Endothelial cell (in vitro differentiated cells): Measurements from ENCODE around the gene SRL. TPM values are rescaled to one million over a fixed set of nuclear protein-coding genes. Genes with fewer than 3 reads are reported as not detected.

Experiments
- DNase-seq: peaks from one replicate; pipeline ENCODE4 v3.0.0; 2021; ENCODE audit warnings: low spot score
- H3K27ac Mint-ChIP-seq: one replicate; pipeline ENCODE4 v1.8.0; 2021; ENCODE audit warnings: mixed read lengths, inconsistent platforms; ENCODE audit not compliant: unreplicated experiment
- H3K27me3 Mint-ChIP-seq: one replicate; pipeline ENCODE4 v1.8.0; 2021; ENCODE audit warnings: mild to moderate bottlenecking, moderate library complexity, mixed read lengths, inconsistent platforms; ENCODE audit not compliant: unreplicated experiment
- H3K36me3 Mint-ChIP-seq: one replicate; pipeline ENCODE4 v1.8.0; 2021; ENCODE audit warnings: mild to moderate bottlenecking, low read depth, mixed read lengths, inconsistent platforms; ENCODE audit not compliant: unreplicated experiment
- H3K4me1 Mint-ChIP-seq: one replicate; pipeline ENCODE4 v1.8.0; 2021; ENCODE audit warnings: mild to moderate bottlenecking, mixed read lengths, inconsistent platforms; ENCODE audit not compliant: unreplicated experiment
- H3K4me3 Mint-ChIP-seq: one replicate; pipeline ENCODE4 v1.8.0; 2021; ENCODE audit warnings: mild to moderate bottlenecking, mixed read lengths, inconsistent platforms; ENCODE audit not compliant: unreplicated experiment
- H3K9me3 Mint-ChIP-seq: one replicate; pipeline ENCODE4 v1.8.0; 2021; ENCODE audit warnings: mixed read lengths, inconsistent platforms; ENCODE audit not compliant: unreplicated experiment
- CTCF ChIP-seq: fragments of 200-600 bp; sonication (generic); IDR thresholded peaks from one replicate; pipeline ENCODE4 v1.5.0; 2021; ENCODE audit warnings: antibody characterized with exemption; ENCODE audit not compliant: unreplicated experiment
- total RNA-seq: library from RNA; stranded (reverse); fragmentation: NEBNext Ultra II Directional; extraction: Animal tissue kit (Norgen Biotek cat#: 25700); gene quantifications from one replicate; pipeline ENCODE4 v1.2.1, GENCODE V29; 2021; ENCODE audit not compliant: unreplicated experiment

Gene SRL
- total RNA-seq, 1 donor from 2014 or later = 0.26 TPM

GRCh38 chr16:4147236-4147635 is 94.6 kb downstream of the SRL start:
- DNase-seq = no peak
- Mint-ChIP-seq H3K4me3 (no peak overlapping the region), H3K9me3 (no peaks in the 10 kb centered on the region), H3K27me3 (no peaks in the 10 kb centered on the region), H3K36me3 (no peaks in the 10 kb centered on the region), H3K27ac (no peak overlapping the region), H3K4me1 (no peaks in the 10 kb centered on the region)
- TF ChIP-seq CTCF = no peak

- no peak for TF ChIP-seq CTCF
- no peaks in the 10 kb centered on the region for H3K9me3 Mint-ChIP-seq
- no peak overlapping the region for H3K4me3 Mint-ChIP-seq
- no peaks in the 10 kb centered on the region for H3K4me1 Mint-ChIP-seq
- H3K27ac Mint-ChIP-seq = no peak overlapping the region
- no peaks in the 10 kb centered on the region for H3K27me3 Mint-ChIP-seq
- H3K36me3 Mint-ChIP-seq = no peaks in the 10 kb centered on the region
- no peak for DNase-seq
Measured at GRCh38 chr16:4142268-4142667, 99.6 kb downstream of the SRL start.

- Mint-ChIP-seq H3K27ac (no peak overlapping the region), H3K27me3 (no peaks in the 10 kb centered on the region), H3K4me1 (no peaks in the 10 kb centered on the region), H3K9me3 (no peaks in the 10 kb centered on the region), H3K36me3 (no peaks in the 10 kb centered on the region), H3K4me3 (no peak overlapping the region)
- DNase-seq = no peak
- TF ChIP-seq CTCF = no peak
Measured at GRCh38 chr16:4141604-4142003, 100.3 kb downstream of the SRL start.

GRCh38 chr16:4140652-4141051 is 101.2 kb downstream of the SRL start:
- no peaks in the 10 kb centered on the region for H3K36me3 Mint-ChIP-seq
- DNase-seq = no peak
- no peak for TF ChIP-seq CTCF
- no peaks in the 10 kb centered on the region for H3K4me1 Mint-ChIP-seq
- H3K27me3 Mint-ChIP-seq = no peaks in the 10 kb centered on the region
- H3K9me3 Mint-ChIP-seq = no peaks in the 10 kb centered on the region
- H3K27ac Mint-ChIP-seq = no peak overlapping the region
- H3K4me3 Mint-ChIP-seq = no peak overlapping the region

GRCh38 chr16:4139968-4140367 is 101.9 kb downstream of the SRL start:
- H3K4me1 Mint-ChIP-seq = no peaks in the 10 kb centered on the region
- no peaks in the 10 kb centered on the region for H3K9me3 Mint-ChIP-seq
- DNase-seq = no peak
- H3K27me3 Mint-ChIP-seq = no peaks in the 10 kb centered on the region
- TF ChIP-seq CTCF = no peak
- no peak overlapping the region for H3K27ac Mint-ChIP-seq
- H3K36me3 Mint-ChIP-seq = no peaks in the 10 kb centered on the region
- no peak overlapping the region for H3K4me3 Mint-ChIP-seq

Other genes with a start within 250 kb of the SRL start
- gene ADCY9, start 125.6 kb downstream of the SRL start, total RNA-seq = 3.3 TPM
- gene TFAP4, start 30.9 kb upstream of the SRL start, total RNA-seq = 6.2 TPM
- gene GLIS2, start 74.0 kb upstream of the SRL start, total RNA-seq = 1.6 TPM
- 29.5 TPM for gene PAM16, start 109.2 kb upstream of the SRL start, total RNA-seq
- gene VASN, start 129.8 kb upstream of the SRL start, total RNA-seq = 0.67 TPM
- gene CORO7, start 174.5 kb upstream of the SRL start, total RNA-seq = 103 TPM
- 32.0 TPM for gene DNAJA3, start 183.8 kb upstream of the SRL start, total RNA-seq
- gene NMRAL1, start 232.5 kb upstream of the SRL start, total RNA-seq = 35.3 TPM
- 225 TPM for gene HMOX2, start 234.3 kb upstream of the SRL start, total RNA-seq